SU-DHL-6 (cell line): ENCODE results near the gene KCNJ12.

Source experiments
- H2AFZ ChIP-seq: fragments of 200-600 bp; sonication (generic); 2 replicates; pipeline ENCODE4 v1.6.1; 2014; ENCODE audit warnings: low read depth, mild to moderate bottlenecking, moderate library complexity, mixed read lengths, antibody characterized with exemption, low read length; ENCODE audit not compliant: severe bottlenecking
- H3F3A ChIP-seq: fragments of 200-600 bp; shearing (Covaris generic); 2 replicates; pipeline ENCODE4 v1.6.0; 2016; ENCODE audit warnings: antibody characterized with exemption, mild to moderate bottlenecking; ENCODE audit not compliant: insufficient read depth
- H3K27ac ChIP-seq: fragments of 200-600 bp; sonication (generic); 2 replicates; pipeline ENCODE4 v1.5.1; 2016; ENCODE audit warnings: low read depth, mild to moderate bottlenecking, low read length, moderate library complexity, mixed read lengths
- H3K27me3 ChIP-seq: fragments of 200-600 bp; sonication (generic), shearing (Covaris generic); 2 replicates; pipeline ENCODE4 v1.6.0; 2014; ENCODE audit warnings: mild to moderate bottlenecking, low read length
- H3K36me3 ChIP-seq: fragments of 200-600 bp; sonication (generic); 2 replicates; pipeline ENCODE4 v1.6.1; 2014; ENCODE audit warnings: mild to moderate bottlenecking, low read length, mixed read lengths
- H3K4me2 ChIP-seq: fragments of 300-600, 200-600 bp; shearing (Covaris generic), sonication (generic); 2 replicates; pipeline ENCODE4 v1.6.0; 2014; ENCODE audit warnings: low read length, low read depth, mild to moderate bottlenecking; ENCODE audit not compliant: poor library complexity, severe bottlenecking
- H3K4me3 ChIP-seq: fragments of 200-600 bp; sonication (generic); 2 replicates; pipeline ENCODE4 v1.5.1; 2014; ENCODE audit warnings: antibody characterized with exemption, low read length, mild to moderate bottlenecking, mixed read lengths; ENCODE audit not compliant: insufficient read depth, poor library complexity, severe bottlenecking
- H3K79me2 ChIP-seq: fragments of 200-600 bp; sonication (generic); 2 replicates; pipeline ENCODE4 v1.6.1; 2014; ENCODE audit warnings: mild to moderate bottlenecking, low read length, moderate library complexity; ENCODE audit not compliant: insufficient read depth
- H3K9ac ChIP-seq: fragments of 200-600 bp; sonication (generic); 2 replicates; pipeline ENCODE4 v1.7.0; 2014; ENCODE audit warnings: mild to moderate bottlenecking, low read length
- H3K9me2 ChIP-seq: fragments of 200-600 bp; sonication (generic); replicated peaks from 2 replicates; pipeline ENCODE4 v1.6.1; 2014; ENCODE audit warnings: low read length; ENCODE audit not compliant: insufficient read depth
- H3K9me3 ChIP-seq: fragments of 200-600 bp; sonication (generic); 2 replicates; pipeline ENCODE4 v1.6.1; 2014; ENCODE audit warnings: low read length, mixed read lengths; ENCODE audit not compliant: insufficient read depth
- H4K20me1 ChIP-seq: fragments of 200-600 bp; sonication (generic); 2 replicates; pipeline ENCODE4 v1.6.1; 2014; ENCODE audit warnings: low read depth, mild to moderate bottlenecking, antibody characterized with exemption, low read length, moderate library complexity, mixed read lengths
- CTCF ChIP-seq: fragments of 200-600 bp; sonication (generic); IDR thresholded peaks from one replicate; pipeline ENCODE4 v1.5.1; 2017; ENCODE audit warnings: antibody characterized with exemption, mild to moderate bottlenecking, low read length, moderate library complexity; ENCODE audit not compliant: insufficient read depth, poor library complexity, severe bottlenecking
- EZH2phosphoT487 ChIP-seq: fragments of 200-600 bp; sonication (generic), shearing (Covaris generic); conservative IDR thresholded peaks from 2 replicates; pipeline ENCODE4 v1.6.1; 2018; ENCODE audit warnings: mild to moderate bottlenecking, antibody characterized with exemption, low read length, moderate library complexity, mixed read lengths

KCNJ12 gene

GRCh38 chr17:21370430-21370829, 5.7 kb upstream of the KCNJ12 start:
- no peak for TF ChIP-seq EZH2phosphoT487
- no peak for TF ChIP-seq CTCF
- H4K20me1 ChIP-seq, result no peaks in the 10 kb centered on the region
- no peaks in the 10 kb centered on the region for H3K36me3 ChIP-seq
- no peaks in the 10 kb centered on the region for H3K27me3 ChIP-seq
- no peaks in the 10 kb centered on the region for H3F3A ChIP-seq
- no peak overlapping the region for H3K9ac ChIP-seq
- H3K79me2 ChIP-seq, result no peaks in the 10 kb centered on the region
- H2AFZ ChIP-seq, result no peak overlapping the region
- H3K9me2 ChIP-seq, result no peaks in the 10 kb centered on the region
- H3K27ac ChIP-seq, result no peak overlapping the region
- H3K9me3 ChIP-seq, result no peaks in the 10 kb centered on the region
- H3K4me3 ChIP-seq, result no peak overlapping the region
- no peak overlapping the region for H3K4me2 ChIP-seq

DNA sequence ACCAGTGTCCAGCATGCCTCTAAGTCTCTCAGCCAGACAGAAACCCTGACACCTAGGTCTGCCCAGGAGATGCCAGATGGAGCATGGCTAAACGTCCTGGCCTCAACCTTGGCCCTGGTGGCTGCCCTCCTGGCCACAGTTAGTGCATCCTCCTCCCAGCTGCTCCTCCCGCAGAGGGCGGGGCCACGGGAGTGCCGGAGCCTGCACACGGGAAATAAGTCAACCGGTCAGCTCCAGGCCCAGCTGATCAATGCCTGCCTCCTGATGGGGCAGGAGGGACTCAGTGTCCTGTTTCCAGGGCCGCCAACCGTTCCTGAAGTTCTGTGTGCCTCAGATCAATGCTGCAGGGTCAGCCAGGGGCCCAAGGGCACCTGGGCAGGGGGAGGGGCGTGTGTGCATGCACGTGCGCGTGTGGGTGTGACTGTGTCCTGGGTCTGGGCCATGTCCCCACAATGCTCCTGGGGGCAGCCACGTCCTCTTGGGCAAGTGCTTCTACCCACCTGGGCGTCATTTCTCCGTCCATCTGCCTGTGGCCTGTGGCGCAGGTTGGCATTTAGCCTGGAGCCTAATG, 4.6 kb upstream of the KCNJ12 start:
- H3K9me2 ChIP-seq, result no peaks in the 10 kb centered on the region
- no peak overlapping the region for H3K4me2 ChIP-seq
- H3K27ac ChIP-seq, result no peak overlapping the region
- no peak overlapping the region for H3K4me3 ChIP-seq
- H3K9ac ChIP-seq, result no peak overlapping the region
- H3K79me2 ChIP-seq, result no peaks in the 10 kb centered on the region
- H3F3A ChIP-seq, result no peaks in the 10 kb centered on the region
- H4K20me1 ChIP-seq, result no peaks in the 10 kb centered on the region
- no peaks in the 10 kb centered on the region for H3K9me3 ChIP-seq
- H3K36me3 ChIP-seq, result no peaks in the 10 kb centered on the region
- H2AFZ ChIP-seq, result no peak overlapping the region
- H3K27me3 ChIP-seq, result no peaks in the 10 kb centered on the region
- TF ChIP-seq CTCF (no peak), EZH2phosphoT487 (no peak)

GRCh38 chr17:21372256-21372954, 3.8 kb upstream of the KCNJ12 start:
- Histone ChIP-seq H3K4me3 (no peak overlapping the region), H3K27ac (no peak overlapping the region), H3K79me2 (no peaks in the 10 kb centered on the region), H4K20me1 (no peaks in the 10 kb centered on the region), H3K36me3 (no peaks in the 10 kb centered on the region), H3K4me2 (no peak overlapping the region), H3F3A (no peaks in the 10 kb centered on the region), H3K9ac (no peak overlapping the region), H3K27me3 (no peaks in the 10 kb centered on the region), H2AFZ (no peak overlapping the region), H3K9me2 (no peaks in the 10 kb centered on the region), H3K9me3 (no peaks in the 10 kb centered on the region)
- TF ChIP-seq CTCF (no peak), EZH2phosphoT487 (no peak)
